LNCAP (cell line): ENCODE measurements around the gene FOXM1.

Experiments used
- TF ChIP-seq, protein P1 (sequence below): fragments of 450-650 bp; IDR thresholded peaks from 2 replicates; pipeline ENCODE4 v1.5.1; 2017; ENCODE audit warnings: mild to moderate bottlenecking

FOXM1 gene

DNA sequence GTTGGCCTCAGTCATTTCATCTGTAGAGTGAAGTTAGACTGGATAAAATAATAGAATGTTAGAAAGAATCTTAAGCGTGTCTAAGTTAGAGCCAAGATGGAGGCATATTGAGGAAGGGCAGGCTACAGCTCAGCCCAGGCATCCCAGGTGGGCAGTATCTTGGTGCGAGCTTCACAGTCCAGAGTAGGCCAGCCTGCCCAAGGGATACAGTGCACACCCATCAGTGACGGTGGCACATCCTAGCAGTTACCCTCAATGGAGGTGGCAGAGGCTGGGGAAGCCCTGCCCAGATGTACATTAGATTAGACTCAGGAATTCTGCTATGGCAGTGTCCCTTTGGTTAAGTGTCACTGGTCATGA is 35.2 kb upstream of the FOXM1 start:
- TF ChIP-seq, protein P1, sequence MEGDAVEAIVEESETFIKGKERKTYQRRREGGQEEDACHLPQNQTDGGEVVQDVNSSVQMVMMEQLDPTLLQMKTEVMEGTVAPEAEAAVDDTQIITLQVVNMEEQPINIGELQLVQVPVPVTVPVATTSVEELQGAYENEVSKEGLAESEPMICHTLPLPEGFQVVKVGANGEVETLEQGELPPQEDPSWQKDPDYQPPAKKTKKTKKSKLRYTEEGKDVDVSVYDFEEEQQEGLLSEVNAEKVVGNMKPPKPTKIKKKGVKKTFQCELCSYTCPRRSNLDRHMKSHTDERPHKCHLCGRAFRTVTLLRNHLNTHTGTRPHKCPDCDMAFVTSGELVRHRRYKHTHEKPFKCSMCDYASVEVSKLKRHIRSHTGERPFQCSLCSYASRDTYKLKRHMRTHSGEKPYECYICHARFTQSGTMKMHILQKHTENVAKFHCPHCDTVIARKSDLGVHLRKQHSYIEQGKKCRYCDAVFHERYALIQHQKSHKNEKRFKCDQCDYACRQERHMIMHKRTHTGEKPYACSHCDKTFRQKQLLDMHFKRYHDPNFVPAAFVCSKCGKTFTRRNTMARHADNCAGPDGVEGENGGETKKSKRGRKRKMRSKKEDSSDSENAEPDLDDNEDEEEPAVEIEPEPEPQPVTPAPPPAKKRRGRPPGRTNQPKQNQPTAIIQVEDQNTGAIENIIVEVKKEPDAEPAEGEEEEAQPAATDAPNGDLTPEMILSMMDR: no peak

- TF ChIP-seq, protein P1: no peak
Observed at GRCh38 chr12:2904260-2904659, 27.3 kb upstream of the FOXM1 start.

GRCh38 chr12:2902272-2902880 is 25.4 kb upstream of the FOXM1 start:
- TF ChIP-seq, protein P1: no peak

- TF ChIP-seq, protein P1: no peak
Observed at GRCh38 chr12:2900642-2901041, 23.7 kb upstream of the FOXM1 start.

GRCh38 chr12:2897418-2897817 is 20.4 kb upstream of the FOXM1 start:
- TF ChIP-seq, protein P1: no peak

DNA sequence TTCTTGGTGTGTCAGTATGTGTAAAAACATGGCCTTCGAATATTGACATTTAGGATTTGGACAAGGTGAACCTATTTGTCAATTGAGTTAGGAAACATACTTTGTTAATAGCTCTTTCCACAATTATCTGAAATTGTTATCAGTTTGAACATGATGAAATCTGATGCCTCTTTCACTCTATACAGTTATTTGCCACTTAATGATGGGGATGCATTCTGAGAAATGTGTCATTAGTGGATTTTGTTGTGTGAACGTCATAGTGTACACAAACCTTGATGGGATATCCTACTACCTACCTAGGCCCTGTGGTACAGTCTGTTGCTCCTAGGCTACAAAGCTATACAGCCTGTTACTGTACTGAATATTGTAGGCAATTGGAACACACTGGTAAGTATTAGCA is 18.5 kb upstream of the FOXM1 start:
- TF ChIP-seq, protein P1: no peak

GRCh38 chr12:2895051-2895451 is 18.1 kb upstream of the FOXM1 start:
- TF ChIP-seq, protein P1: no peak

DNA sequence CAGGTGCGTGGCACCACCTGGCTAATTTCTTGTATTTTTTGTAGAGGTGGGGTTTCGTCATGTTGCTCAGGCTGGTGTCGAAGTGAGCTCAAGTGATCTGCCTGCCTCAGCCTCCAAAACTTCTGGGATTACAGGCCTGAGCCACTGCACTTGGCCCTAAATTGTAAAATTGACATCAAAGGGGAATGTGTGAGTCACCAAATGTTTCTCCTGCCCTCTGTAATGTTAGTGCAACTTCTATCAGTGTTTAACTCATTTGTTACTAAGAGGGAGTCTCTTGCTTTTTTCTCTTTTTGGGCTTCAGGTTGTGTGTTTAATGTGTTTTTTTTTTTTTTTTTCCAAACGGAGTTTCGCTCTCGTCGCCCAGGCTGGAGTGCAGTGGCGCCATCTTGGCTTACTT is 16.0 kb upstream of the FOXM1 start:
- TF ChIP-seq, protein P1: no peak
